Caki2 (cell line): ENCODE data around the gene WWOX. TPM values are rescaled to one million over a fixed set of nuclear protein-coding genes. Genes with fewer than 3 reads are reported as not detected.

ENCODE experiments used
- DNase-seq: peaks from one replicate; pipeline ENCODE4 v3.0.0-alpha.2; 2015; ENCODE audit warnings: low read depth
- in situ Hi-C: cut with HindIII; loops from 2 replicates; pipeline ENCODE4 v1.10.0; 2016; ENCODE audit warnings: low sequenced_read_pairs, low pct_unique_long_range_greater_than_20kb, mixed read lengths
- total RNA-seq: library from RNA; depleted of rRNA; stranded (reverse); fragments of >200 nt; shearing (Covaris generic); gene quantifications from 2 replicates; pipeline ENCODE4 v1.2.3, GENCODE V29; 2014; ENCODE audit warnings: low replicate concordance

Gene WWOX
- total RNA-seq, 1 experiment from 2014 or later = 15.1 TPM

GRCh38 chr16:79081297-79082066, 982.0 kb downstream of the WWOX start:
- in situ Hi-C loops = no loop called here
- DNase-seq = no peak

GRCh38 chr16:79082970-79083369, 983.5 kb downstream of the WWOX start:
- in situ Hi-C loops = no loop called here
- DNase-seq = no peak

GRCh38 chr16:79083508-79084299, 984.2 kb downstream of the WWOX start:
- in situ Hi-C loops = no loop called here
- no peak for DNase-seq

- in situ Hi-C loops = no loop called here
- no peak for DNase-seq
Measured at GRCh38 chr16:79088971-79089370, 989.5 kb downstream of the WWOX start.

- no peak for DNase-seq
Measured at GRCh38 chr16:79089735-79090284, 990.4 kb downstream of the WWOX start.

GRCh38 chr16:79090966-79091365, 991.5 kb downstream of the WWOX start:
- DNase-seq = no peak
- in situ Hi-C loops = no loop called here

More at GRCh38 chr16:79089735-79090284, 990.4 kb downstream of the WWOX start:
- in situ Hi-C loops = no loop called here

GRCh38 chr16:79092846-79093245, 993.4 kb downstream of the WWOX start:
- in situ Hi-C loops = no loop called here

GRCh38 chr16:79093554-79093967, 994.1 kb downstream of the WWOX start:
- no peak for DNase-seq
- in situ Hi-C loops = no loop called here

More at GRCh38 chr16:79092846-79093245, 993.4 kb downstream of the WWOX start:
- DNase-seq = no peak

GRCh38 chr16:79096246-79096645, 996.8 kb downstream of the WWOX start:
- no peak for DNase-seq
- in situ Hi-C loops = no loop called here

- in situ Hi-C loops = no loop called here
- DNase-seq = no peak
Measured at GRCh38 chr16:79097166-79097565, 997.7 kb downstream of the WWOX start.

GRCh38 chr16:79097771-79098170, 998.3 kb downstream of the WWOX start:
- DNase-seq = no peak

GRCh38 chr16:79098907-79099306, 999.5 kb downstream of the WWOX start:
- no peak for DNase-seq
- in situ Hi-C loops = no loop called here

More at GRCh38 chr16:79097771-79098170, 998.3 kb downstream of the WWOX start:
- in situ Hi-C loops = no loop called here

GRCh38 chr16:79099716-79100115, 1000.3 kb downstream of the WWOX start:
- no peak for DNase-seq
- in situ Hi-C loops = no loop called here

GRCh38 chr16:79100447-79100846, 1001.0 kb downstream of the WWOX start:
- no peak for DNase-seq
- in situ Hi-C loops = no loop called here

- DNase-seq = no peak
- in situ Hi-C loops = no loop called here
Measured at GRCh38 chr16:79101491-79101890, 1002.0 kb downstream of the WWOX start.

GRCh38 chr16:79104567-79104966, 1005.1 kb downstream of the WWOX start:
- DNase-seq = no peak
- in situ Hi-C loops = no loop called here

GRCh38 chr16:79107301-79107700, 1007.8 kb downstream of the WWOX start:
- DNase-seq = no peak
- in situ Hi-C loops = no loop called here

GRCh38 chr16:79109771-79110170, 1010.3 kb downstream of the WWOX start:
- in situ Hi-C loops = no loop called here
- DNase-seq = no peak

GRCh38 chr16:79110242-79110641, 1010.8 kb downstream of the WWOX start:
- in situ Hi-C loops = no loop called here
- no peak for DNase-seq
